ENCODE results near the gene UNC13C.
"Not testable (repeated sequence)": the region's sequence is repeated elsewhere in the genome, so short reads cannot be mapped to it uniquely, and the experiment has no call there.

Gene UNC13C

GRCh38 chr15:54410481-54410880 lies 432.2 kb downstream of the UNC13C start:
- FAIRE-seq (no peak), DNase-seq (ENCODE audit: insufficient read length, low spot score) (no peak)

DNA sequence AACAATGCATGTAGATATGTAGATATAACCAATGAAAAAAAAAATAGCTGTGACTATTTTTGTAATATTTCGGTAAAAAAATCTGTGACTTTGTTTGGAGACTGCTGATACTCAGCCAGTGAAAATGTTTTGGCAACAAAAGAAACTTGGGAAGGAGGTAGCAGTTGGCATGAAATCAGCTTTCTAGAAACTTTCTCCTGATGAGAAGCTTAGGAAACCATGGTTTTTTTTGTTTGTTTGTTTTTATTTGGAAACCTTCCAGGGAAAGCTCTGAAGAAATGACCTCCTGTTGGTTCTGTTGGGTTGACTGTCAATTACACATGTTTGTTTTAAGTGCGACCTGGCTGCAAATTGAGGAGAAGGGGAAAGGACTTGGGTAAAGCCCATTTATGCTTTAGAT lies 445.9 kb downstream of the UNC13C start:
- no peak for FAIRE-seq
- DNase-seq (ENCODE audit: insufficient read length, low spot score) = no peak

GRCh38 chr15:54428596-54428995 lies 450.4 kb downstream of the UNC13C start:
- FAIRE-seq (no peak), DNase-seq (ENCODE audit: insufficient read length, low spot score) (no peak)

DNA sequence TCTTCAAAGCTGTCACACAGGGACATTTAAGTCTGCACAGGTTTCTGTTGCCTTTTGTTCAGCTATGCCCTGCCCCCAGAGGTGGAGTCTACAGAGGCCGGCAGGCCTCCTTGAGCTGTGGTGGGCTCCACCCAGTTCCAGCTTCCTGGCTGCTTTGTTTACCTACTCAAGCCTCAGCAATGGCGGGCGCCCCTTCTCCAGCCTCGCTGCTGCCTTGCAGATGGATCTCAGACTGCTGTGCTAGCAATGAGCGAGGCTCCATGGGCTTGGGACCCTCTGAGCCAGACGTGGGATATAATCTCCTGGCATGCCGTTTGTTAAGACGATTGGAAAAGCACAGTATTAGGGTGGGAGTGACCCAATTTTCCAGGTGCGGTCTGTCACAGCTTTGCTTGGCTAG lies 472.0 kb downstream of the UNC13C start:
- not testable (repeated sequence) for DNase-seq (ENCODE audit: insufficient read length, low spot score); FAIRE-seq

DNA sequence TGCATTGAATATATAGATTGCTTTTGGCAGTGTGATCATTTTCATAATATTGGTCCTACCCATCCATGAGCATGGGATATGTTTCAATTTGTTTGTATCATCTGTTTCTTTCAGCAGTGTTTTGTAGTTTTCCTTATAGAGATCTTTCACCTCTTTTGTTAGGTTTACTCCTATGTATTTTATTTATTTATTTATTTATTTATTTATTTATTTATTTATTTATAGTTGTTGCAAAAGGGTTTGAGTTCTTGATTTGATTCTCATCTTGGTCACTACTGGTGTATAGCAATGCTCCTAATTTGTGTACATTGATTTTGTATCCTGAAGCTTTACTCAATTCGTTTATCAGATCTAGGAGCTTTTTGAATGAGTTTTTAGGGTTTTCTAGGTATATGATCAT lies 478.2 kb downstream of the UNC13C start:
- DNase-seq (ENCODE audit: insufficient read length, low spot score) = no peak
- no peak for FAIRE-seq

DNA sequence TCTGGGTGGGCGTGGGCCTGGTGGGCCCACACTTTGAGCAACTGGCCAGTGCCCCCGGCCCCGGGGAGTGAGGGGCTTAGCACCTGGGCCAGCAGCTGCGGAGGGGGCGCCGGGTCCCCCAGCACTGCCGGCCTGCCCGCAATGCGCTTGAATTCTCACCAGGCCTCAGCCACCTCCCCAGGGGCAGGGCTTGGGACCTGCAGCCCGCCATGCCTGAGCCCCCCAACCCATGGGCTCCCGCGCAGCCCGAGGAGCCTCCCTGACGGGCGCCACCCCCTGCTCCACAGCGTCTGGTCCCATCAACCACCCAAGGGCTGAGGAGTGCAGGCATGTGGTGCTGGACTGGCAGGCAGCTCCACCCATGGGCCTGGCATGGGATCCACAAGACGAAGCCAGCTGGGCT lies 484.3 kb downstream of the UNC13C start:
- no peak for DNase-seq (ENCODE audit: insufficient read length, low spot score)
- no peak for FAIRE-seq

DNA sequence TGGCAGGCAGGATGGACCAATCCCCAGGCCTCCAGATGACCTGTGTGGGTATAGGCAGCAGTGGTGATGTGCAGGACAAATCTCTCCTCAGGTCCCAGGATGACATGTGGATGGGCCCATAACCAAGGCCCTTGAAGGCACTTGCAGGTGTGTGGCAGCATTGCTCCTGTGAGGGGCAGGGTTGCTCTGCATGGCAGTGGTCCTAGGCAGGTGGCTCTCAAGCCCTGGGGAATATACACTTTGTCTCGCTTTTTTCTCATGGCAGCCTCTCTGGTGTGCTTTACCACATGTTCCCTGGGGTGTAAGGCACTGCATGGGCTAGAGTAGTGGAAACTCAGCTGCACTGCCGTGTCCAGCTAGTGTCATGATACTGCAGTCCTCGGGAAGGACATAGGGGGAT lies 503.6 kb downstream of the UNC13C start:
- DNase-seq (ENCODE audit: insufficient read length, low spot score) = no peak
- no peak for FAIRE-seq

DNA sequence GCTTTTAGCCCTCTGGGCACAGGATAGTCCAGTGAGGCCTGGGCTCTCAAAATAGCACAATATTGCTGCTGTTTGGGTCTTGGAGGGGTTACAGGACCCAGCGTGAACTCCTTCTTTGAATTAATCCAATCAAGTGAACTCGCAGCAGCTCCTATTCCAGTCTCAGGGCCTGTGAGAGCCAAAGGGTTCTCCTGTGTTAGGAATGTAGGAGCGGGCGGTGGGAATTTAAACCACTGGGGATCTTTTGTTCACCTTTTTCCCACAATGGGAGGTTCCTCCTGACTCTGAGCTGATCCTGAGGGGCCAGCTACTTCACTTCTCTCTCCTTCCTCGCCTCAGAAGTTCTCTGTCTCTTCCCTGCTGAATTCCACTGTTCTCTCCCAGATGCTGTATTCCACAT lies 504.0 kb downstream of the UNC13C start:
- no peak for DNase-seq (ENCODE audit: insufficient read length, low spot score)
- FAIRE-seq = no peak

GRCh38 chr15:54500330-54500729 lies 522.1 kb downstream of the UNC13C start:
- DNase-seq (ENCODE audit: insufficient read length, low spot score) (no peak), FAIRE-seq (no peak)

DNA sequence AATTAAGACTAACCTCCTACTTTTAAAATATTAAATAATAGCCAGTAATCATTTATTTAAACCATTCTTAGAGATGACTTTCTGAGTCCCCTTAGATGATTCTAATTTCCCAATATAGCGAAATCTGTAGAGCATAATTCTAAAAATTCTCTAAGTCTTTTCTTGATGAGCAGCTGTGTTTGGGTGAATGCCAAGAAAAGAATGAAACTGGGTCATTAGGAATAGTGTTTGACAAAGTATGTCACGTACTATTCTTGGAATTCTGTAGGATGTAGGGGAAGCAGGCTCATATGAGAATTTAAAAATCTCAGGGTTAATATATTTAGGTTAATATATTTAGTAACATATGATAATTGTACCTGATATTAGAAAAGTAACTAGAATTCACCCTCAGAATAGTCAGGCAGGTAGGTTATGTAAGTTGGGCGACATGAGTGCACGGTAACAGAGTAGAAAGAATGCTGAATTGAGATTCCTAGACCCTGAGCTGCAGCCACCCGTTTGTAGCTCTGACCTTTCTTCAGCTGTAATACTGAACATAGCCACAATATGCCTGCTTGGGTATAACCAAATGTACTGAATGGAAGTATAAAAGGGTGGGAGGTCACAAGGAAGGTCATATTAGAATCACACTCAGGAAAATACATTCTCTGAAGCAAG lies 524.3 kb downstream of the UNC13C start:
- FAIRE-seq = no peak
- no peak for DNase-seq (ENCODE audit: insufficient read length, low spot score)

- DNase-seq (ENCODE audit: insufficient read length, low spot score) (no peak), FAIRE-seq (no peak)
Measured at GRCh38 chr15:54504695-54505094, 526.5 kb downstream of the UNC13C start.

DNA sequence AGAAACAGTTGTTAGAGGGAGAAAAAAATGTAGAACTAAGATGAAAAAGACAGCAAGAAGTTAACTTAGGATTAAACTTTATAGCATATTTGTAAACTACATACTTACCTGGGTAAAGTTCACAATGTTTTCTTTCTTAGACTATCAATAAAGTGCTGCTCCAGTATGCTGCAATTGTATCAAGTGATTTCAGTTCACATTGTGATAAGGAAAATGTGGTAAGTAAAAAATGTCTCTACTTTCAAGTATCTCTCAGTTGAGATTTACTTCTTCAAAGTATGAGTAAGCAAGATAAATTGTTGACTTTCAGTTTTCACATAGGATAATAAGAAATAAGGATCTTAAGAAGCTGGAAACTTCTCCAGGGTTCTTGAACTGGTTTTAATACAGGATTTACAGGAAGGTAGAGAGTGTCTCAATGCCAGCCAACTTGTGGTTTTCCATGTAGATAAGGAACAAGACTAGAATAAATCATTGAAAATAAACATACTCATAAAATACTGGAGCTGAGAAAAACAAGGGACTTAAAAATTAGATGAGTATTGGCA lies 528.8 kb downstream of the UNC13C start:
- FAIRE-seq = no peak
- no peak for DNase-seq (ENCODE audit: insufficient read length, low spot score)

- no peak for FAIRE-seq
Measured at GRCh38 chr15:54514601-54515000, 536.4 kb downstream of the UNC13C start.

DNA sequence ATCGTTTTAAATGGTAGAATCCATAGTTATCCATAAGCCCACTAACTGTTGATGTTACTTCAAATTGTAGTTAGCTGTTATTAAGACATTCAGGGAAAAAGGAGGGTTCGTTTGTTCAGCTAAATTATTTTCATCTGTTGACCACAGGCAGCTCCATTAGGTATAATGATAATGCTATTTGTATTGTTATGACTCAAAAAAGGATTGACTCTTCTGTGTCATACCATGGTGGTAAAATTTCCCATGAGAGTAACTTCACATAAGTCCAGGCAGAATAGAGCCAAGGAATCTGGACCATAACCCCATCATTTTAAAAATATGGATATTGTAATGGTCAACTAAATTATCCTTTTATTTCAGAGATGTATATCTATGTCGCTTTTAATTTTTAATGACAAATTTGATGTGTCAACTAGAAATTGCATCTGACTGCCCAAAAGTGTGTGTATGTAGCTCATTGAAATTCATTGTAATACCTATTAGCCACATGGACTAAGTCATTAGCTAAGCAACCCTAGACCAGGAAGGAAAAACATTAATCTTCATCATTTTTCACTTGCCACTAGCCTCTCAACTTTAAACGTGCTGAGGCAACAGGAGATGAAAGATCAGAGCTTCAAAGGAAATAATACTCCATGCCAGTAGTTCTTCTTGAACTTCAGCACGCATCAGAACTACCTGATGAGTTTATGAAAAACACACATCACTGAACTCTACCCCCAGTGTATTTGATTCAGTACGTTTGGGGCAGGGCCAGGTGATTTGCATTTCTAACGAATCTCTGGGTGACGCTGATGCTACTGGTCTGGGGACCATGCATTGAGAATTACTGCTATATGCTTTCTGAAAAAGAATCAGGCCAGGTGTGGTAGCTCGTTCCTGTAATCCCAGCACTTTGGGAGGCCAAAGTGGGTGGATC lies 537.7 kb downstream of the UNC13C start:
- FAIRE-seq (no peak), DNase-seq (ENCODE audit: insufficient read length, low spot score) (no peak)

More at GRCh38 chr15:54514601-54515000, 536.4 kb downstream of the UNC13C start:
- DNase-seq (ENCODE audit: insufficient read length, low spot score) = no peak

- FAIRE-seq (no peak), DNase-seq (ENCODE audit: insufficient read length, low spot score) (no peak)
Measured at GRCh38 chr15:54517366-54517765, 539.1 kb downstream of the UNC13C start.

- no peak for FAIRE-seq
Measured at GRCh38 chr15:54518156-54518882, 540.1 kb downstream of the UNC13C start.

GRCh38 chr15:54519577-54519976 lies 541.3 kb downstream of the UNC13C start:
- DNase-seq (ENCODE audit: insufficient read length, low spot score) (no peak), FAIRE-seq (no peak)

More at GRCh38 chr15:54518156-54518882, 540.1 kb downstream of the UNC13C start:
- DNase-seq (ENCODE audit: insufficient read length, low spot score) = no peak

DNA sequence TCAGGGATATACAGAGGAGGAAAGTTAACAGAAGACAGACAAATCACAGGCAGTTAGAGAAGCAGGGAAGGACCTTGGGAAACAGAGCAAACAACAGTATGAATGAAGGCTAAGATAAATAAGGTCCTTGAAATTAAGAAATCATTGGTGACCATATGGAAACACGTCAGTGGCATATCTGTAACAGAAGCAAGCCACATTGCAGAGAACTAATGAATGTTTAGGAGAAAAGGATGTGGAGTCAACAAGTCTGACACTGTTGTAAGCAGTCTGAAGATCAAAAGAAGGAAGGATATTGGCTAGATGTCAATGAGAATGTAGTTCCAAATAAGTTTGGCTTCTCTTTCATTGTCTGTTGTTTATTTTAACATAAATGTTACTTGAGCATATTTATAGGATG lies 542.4 kb downstream of the UNC13C start:
- DNase-seq (ENCODE audit: insufficient read length, low spot score) (no peak), FAIRE-seq (no peak)

DNA sequence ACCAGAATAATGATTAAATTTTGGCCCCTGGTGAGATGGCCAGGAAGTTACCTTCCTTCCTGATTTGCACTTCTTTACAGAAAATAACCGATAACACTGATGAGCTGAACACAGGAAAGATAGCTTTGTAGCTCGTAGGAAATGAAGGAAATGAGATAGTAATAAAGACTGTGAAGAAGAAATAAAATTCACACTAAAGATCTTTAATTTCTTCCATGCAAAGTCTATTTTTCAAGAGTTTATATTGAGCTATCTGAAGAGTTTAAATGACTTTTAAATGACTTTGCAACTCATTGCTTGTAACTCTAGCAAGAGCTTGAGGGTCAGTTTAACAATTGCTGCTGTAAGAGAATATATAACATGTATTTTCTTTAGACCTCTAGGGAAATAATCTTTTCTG lies 543.0 kb downstream of the UNC13C start:
- DNase-seq (ENCODE audit: insufficient read length, low spot score) = no peak
- no peak for FAIRE-seq

GRCh38 chr15:54528021-54528420 lies 549.8 kb downstream of the UNC13C start:
- FAIRE-seq (no peak), DNase-seq (ENCODE audit: insufficient read length, low spot score) (no peak)

GRCh38 chr15:54540721-54541120 lies 562.5 kb downstream of the UNC13C start:
- DNase-seq (ENCODE audit: insufficient read length, low spot score) = no peak
- no peak for FAIRE-seq

Measured in GM19239 (cell line).